Measurements from ENCODE around the gene TEX38. TPM values are rescaled to one million over a fixed set of nuclear protein-coding genes. Genes with fewer than 3 reads are reported as not detected.
A peak's percentile ranks its signal among the peaks of the same experiment; 100 is the strongest.

Gene TEX38
- total RNA-seq (ENCODE audit: unreplicated experiment) = not detected
- long read RNA-seq = 0 reads

- H3K4me3 Mint-ChIP-seq (ENCODE audit: unreplicated experiment) = peak within 1 kb of the TSS; percentile 33
- no peak for DNase-seq (ENCODE audit: low spot score)
- H3K27ac Mint-ChIP-seq (ENCODE audit: unreplicated experiment) = no peak within 1 kb of the TSS
- peaks cover 10% of the 10 kb centered on the region for H3K4me1 Mint-ChIP-seq (ENCODE audit: unreplicated experiment)
- H3K27me3 Mint-ChIP-seq (ENCODE audit: unreplicated experiment) = peaks cover 3% of the 10 kb centered on the region
- no peaks in the 10 kb centered on the region for H3K9me3 Mint-ChIP-seq (ENCODE audit: unreplicated experiment)
- peaks cover 34% of the 10 kb centered on the region for H3K36me3 Mint-ChIP-seq (ENCODE audit: low read depth, unreplicated experiment)
- TF ChIP-seq CTCF (IDR thresholded peaks at IDR 0.05; ENCODE audit: unreplicated experiment) = no peak
These were observed at the start of gene TEX38 for GRCh38 chr1:46671554-46671953. Gene TEX38 (plus strand): TSS chr1:46671854. CDS start chr1:46671935, 81 bp downstream.

GRCh38 chr1:46621930-46622329, 49.7 kb upstream of the TEX38 start:
- no peak for TF ChIP-seq CTCF (IDR thresholded peaks at IDR 0.05; ENCODE audit: unreplicated experiment)
- no peak for DNase-seq (ENCODE audit: low spot score)
- Mint-ChIP-seq H3K4me3 (ENCODE audit: unreplicated experiment) (no peak overlapping the region), H3K27ac (ENCODE audit: unreplicated experiment) (no peak overlapping the region), H3K9me3 (ENCODE audit: unreplicated experiment) (no peaks in the 10 kb centered on the region), H3K4me1 (ENCODE audit: unreplicated experiment) (peaks cover 20% of the 10 kb centered on the region), H3K36me3 (ENCODE audit: low read depth, unreplicated experiment) (no peaks in the 10 kb centered on the region), H3K27me3 (ENCODE audit: unreplicated experiment) (peaks cover 9% of the 10 kb centered on the region)

- H3K4me3 Mint-ChIP-seq (ENCODE audit: unreplicated experiment) = no peak overlapping the region
- peak; percentile 49 for DNase-seq (ENCODE audit: low spot score)
These were observed 49.3 kb upstream of the TEX38 start for GRCh38 chr1:46622344-46622743.

GRCh38 chr1:46623743-46624644, 47.7 kb upstream of the TEX38 start:
- no peak overlapping the region for H3K27ac Mint-ChIP-seq (ENCODE audit: unreplicated experiment)
- no peak for DNase-seq (ENCODE audit: low spot score)

More at GRCh38 chr1:46622344-46622743, 49.3 kb upstream of the TEX38 start:
- peaks cover 16% of the 10 kb centered on the region for H3K4me1 Mint-ChIP-seq (ENCODE audit: unreplicated experiment)
- no peaks in the 10 kb centered on the region for H3K36me3 Mint-ChIP-seq (ENCODE audit: low read depth, unreplicated experiment)
- H3K9me3 Mint-ChIP-seq (ENCODE audit: unreplicated experiment) = no peaks in the 10 kb centered on the region
- TF ChIP-seq CTCF (IDR thresholded peaks at IDR 0.05; ENCODE audit: unreplicated experiment) = peak; percentile 42
- no peak overlapping the region for H3K27ac Mint-ChIP-seq (ENCODE audit: unreplicated experiment)
- peaks cover 6% of the 10 kb centered on the region for H3K27me3 Mint-ChIP-seq (ENCODE audit: unreplicated experiment)

More at GRCh38 chr1:46623743-46624644, 47.7 kb upstream of the TEX38 start:
- TF ChIP-seq CTCF (IDR thresholded peaks at IDR 0.05; ENCODE audit: unreplicated experiment) = no peak
- H3K4me1 Mint-ChIP-seq (ENCODE audit: unreplicated experiment) = peaks cover 3% of the 10 kb centered on the region
- peaks cover 2% of the 10 kb centered on the region for H3K27me3 Mint-ChIP-seq (ENCODE audit: unreplicated experiment)
- H3K36me3 Mint-ChIP-seq (ENCODE audit: low read depth, unreplicated experiment) = no peaks in the 10 kb centered on the region
- H3K4me3 Mint-ChIP-seq (ENCODE audit: unreplicated experiment) = no peak overlapping the region
- no peaks in the 10 kb centered on the region for H3K9me3 Mint-ChIP-seq (ENCODE audit: unreplicated experiment)
